Stimulated activated naive CD8-positive, alpha-beta T cell treated with anti-CD3 and anti-CD28 coated beads, Interleukin-15, Interleukin-2, amounts not matched to agents 100 ng/mL and 50 ng/mL, for 24 hours (primary cell): ENCODE data around the gene DELE1.

ENCODE experiments used
- H3K27ac Mint-ChIP-seq: one replicate; pipeline ENCODE4 v1.8.0; 2021; ENCODE audit warnings: mild to moderate bottlenecking, mixed read lengths
- H3K27me3 Mint-ChIP-seq: one replicate; pipeline ENCODE4 v1.8.0; 2021; ENCODE audit warnings: mixed read lengths
- H3K36me3 Mint-ChIP-seq: one replicate; pipeline ENCODE4 v1.8.0; 2021; ENCODE audit warnings: low read depth, mixed read lengths
- H3K4me1 Mint-ChIP-seq: one replicate; pipeline ENCODE4 v1.8.0; 2021; ENCODE audit warnings: low read depth, mixed read lengths
- H3K4me3 Mint-ChIP-seq: one replicate; pipeline ENCODE4 v1.8.0; 2021; ENCODE audit warnings: mild to moderate bottlenecking, mixed read lengths
- H3K9me3 Mint-ChIP-seq: one replicate; pipeline ENCODE4 v1.8.0; 2021; ENCODE audit warnings: mixed read lengths

The DELE1 gene

DNA sequence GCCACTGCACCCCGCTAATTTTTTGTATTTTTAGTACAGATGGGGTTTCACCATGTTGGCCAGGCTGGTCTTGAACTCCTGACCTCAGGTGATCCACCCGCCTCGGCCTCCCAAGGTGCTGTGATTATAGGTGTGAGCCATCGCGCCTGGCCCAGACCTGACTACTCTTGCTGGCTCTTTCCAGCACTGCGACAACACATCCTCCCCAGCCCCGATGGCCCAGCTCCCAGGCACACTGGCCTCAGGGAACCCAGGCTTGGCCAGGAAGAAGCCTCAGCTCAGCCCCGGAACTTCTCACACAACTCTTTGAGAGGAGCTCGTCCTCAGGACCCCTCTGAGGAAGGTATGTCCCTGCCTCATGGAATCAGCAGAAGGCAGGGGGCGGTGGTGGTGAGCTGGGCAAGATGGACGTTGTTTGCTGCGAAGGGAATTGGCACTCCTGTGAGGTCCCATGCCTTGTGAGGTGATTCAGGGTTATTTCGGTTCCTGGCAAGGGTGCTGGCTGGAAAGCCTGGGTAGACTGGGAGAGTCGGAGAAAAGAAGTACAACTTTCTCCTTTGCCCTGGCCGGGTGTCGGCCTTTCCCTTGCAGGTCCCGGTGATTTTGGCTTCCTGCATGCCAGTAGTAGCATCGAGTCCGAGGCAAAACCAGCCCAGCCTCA lies 5.9 kb downstream of the DELE1 start:
- H3K27ac Mint-ChIP-seq: no peak overlapping the region
- no peaks in the 10 kb centered on the region for H3K9me3 Mint-ChIP-seq
- no peak overlapping the region for H3K4me3 Mint-ChIP-seq
- H3K36me3 Mint-ChIP-seq: peaks cover 66% of the 10 kb centered on the region
- H3K27me3 Mint-ChIP-seq: no peaks in the 10 kb centered on the region
- H3K4me1 Mint-ChIP-seq: peaks cover 8% of the 10 kb centered on the region

DNA sequence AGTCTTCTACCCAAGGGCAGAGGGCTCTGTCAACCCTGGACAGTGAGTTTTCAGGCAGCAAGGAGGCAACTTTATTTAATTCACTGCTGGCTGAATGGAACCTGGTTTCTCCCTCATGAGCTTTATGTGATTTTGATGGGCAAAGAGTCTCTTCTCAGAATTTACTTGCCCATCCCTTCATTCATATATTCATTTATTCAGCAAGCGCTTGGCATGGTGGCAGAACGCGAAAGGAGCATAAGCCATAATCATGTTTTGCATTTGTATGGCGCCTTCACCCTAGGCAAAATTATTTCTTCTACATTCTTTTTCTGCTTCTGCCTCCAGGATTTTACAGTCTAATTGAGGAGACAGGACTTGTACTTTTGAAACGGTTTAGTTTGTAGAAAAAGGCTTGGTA lies 8.0 kb downstream of the DELE1 start:
- H3K4me3 Mint-ChIP-seq: no peak overlapping the region
- H3K27me3 Mint-ChIP-seq: no peaks in the 10 kb centered on the region
- H3K27ac Mint-ChIP-seq: no peak overlapping the region
- H3K9me3 Mint-ChIP-seq: no peaks in the 10 kb centered on the region
- H3K4me1 Mint-ChIP-seq: no peaks in the 10 kb centered on the region
- peaks cover 67% of the 10 kb centered on the region for H3K36me3 Mint-ChIP-seq

- no peaks in the 10 kb centered on the region for H3K4me1 Mint-ChIP-seq
- no peaks in the 10 kb centered on the region for H3K27me3 Mint-ChIP-seq
- no peak overlapping the region for H3K4me3 Mint-ChIP-seq
- no peaks in the 10 kb centered on the region for H3K9me3 Mint-ChIP-seq
- peaks cover 58% of the 10 kb centered on the region for H3K36me3 Mint-ChIP-seq
- H3K27ac Mint-ChIP-seq: no peak overlapping the region
These were observed 9.5 kb downstream of the DELE1 start for GRCh38 chr5:141933151-141933550.

DNA sequence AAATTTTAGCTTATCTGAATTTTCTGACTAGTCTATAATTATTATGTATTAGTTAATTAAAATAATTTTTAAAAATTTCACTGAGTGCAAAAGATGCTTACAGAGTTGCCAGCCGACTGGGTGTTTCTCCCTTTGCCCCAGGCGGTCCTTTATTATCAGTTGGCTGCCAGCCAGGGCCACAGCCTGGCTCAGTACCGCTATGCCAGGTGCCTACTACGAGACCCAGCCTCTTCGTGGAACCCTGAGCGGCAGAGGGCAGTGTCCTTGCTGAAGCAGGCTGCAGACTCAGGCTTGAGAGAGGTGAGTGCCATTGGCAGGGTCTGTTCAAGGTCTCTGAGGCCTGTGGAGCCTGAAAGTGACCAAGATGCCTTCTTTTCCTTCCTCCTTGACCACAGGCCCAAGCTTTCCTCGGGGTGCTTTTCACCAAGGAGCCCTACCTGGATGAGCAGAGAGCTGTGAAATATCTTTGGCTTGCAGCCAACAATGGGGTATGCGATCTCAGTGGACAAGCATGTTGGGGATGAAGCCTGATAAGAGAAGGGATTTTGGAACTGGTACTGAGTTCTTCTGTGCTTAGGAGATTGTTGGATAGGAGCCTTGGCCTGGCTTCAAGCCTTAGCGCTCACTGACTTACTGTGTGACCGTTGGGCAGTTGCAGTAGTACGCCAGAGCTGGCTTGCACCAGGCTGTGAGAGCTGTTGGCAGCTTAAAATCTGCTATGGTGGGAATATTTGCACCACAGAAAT lies 10.6 kb downstream of the DELE1 start:
- Mint-ChIP-seq H3K4me1 (no peaks in the 10 kb centered on the region), H3K27ac (no peak overlapping the region), H3K4me3 (no peak overlapping the region), H3K27me3 (no peaks in the 10 kb centered on the region), H3K36me3 (peaks cover 56% of the 10 kb centered on the region), H3K9me3 (no peaks in the 10 kb centered on the region)

DNA sequence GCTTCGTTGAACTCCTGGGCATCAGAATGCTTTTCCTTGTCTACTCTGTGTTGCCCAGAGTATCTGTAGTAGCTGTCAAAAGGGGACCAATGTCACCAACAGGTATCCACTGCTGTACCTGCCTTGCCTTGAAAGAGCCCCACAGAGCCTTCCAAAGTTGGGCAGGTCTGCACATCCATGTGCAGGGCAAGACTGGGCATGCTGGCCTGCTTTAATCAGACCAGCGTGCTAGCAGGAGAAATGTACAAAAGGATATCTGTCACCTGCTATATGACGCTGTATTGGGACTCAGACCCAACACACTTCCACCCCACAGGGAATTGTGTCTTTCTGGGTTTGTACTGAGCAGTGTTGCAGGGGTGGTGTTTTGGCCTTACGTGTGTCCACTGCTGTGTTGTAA lies 11.9 kb downstream of the DELE1 start:
- no peaks in the 10 kb centered on the region for H3K27me3 Mint-ChIP-seq
- H3K36me3 Mint-ChIP-seq: peaks cover 54% of the 10 kb centered on the region
- H3K4me3 Mint-ChIP-seq: no peak overlapping the region
- no peaks in the 10 kb centered on the region for H3K4me1 Mint-ChIP-seq
- no peak overlapping the region for H3K27ac Mint-ChIP-seq
- no peaks in the 10 kb centered on the region for H3K9me3 Mint-ChIP-seq

DNA sequence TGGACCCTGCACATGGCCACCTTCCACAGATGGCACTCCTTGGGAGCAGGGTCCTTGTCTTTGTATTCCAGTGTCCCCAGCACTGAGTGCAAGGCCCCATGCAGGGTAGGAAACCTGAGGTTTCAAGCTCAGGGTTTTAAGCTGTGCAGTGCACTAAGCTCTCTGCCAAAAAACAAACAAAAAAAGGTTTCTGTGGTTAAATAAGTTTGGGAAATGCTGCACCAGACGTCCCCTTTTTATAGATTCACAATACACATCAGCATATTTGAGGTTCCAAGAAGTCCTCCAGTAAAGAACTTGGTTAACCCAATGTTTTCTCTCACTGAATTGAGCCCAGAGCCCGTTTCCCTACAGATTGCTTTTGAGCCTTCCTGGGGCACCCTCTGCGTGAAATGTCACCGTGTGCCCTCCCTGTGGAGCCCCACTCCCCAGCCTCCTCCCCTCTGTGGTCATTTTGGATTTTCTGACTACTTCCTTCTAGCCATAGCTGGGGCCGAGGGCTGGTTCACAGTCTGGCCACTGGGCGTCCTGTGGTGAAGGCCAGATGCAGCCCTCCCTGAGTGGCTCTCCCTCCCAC lies 17.1 kb downstream of the DELE1 start:
- H3K4me3 Mint-ChIP-seq: no peak overlapping the region
- H3K4me1 Mint-ChIP-seq: peaks cover 4% of the 10 kb centered on the region
- peaks cover 28% of the 10 kb centered on the region for H3K36me3 Mint-ChIP-seq
- H3K27ac Mint-ChIP-seq: peak overlapping the region; percentile 61
- H3K9me3 Mint-ChIP-seq: no peaks in the 10 kb centered on the region
- no peaks in the 10 kb centered on the region for H3K27me3 Mint-ChIP-seq

- H3K9me3 Mint-ChIP-seq: no peaks in the 10 kb centered on the region
- no peaks in the 10 kb centered on the region for H3K27me3 Mint-ChIP-seq
- peaks cover 24% of the 10 kb centered on the region for H3K36me3 Mint-ChIP-seq
- no peak overlapping the region for H3K4me3 Mint-ChIP-seq
- peak overlapping the region; percentile 61 for H3K27ac Mint-ChIP-seq
- H3K4me1 Mint-ChIP-seq: peaks cover 4% of the 10 kb centered on the region
These were observed 17.6 kb downstream of the DELE1 start for GRCh38 chr5:141941307-141941706.

DNA sequence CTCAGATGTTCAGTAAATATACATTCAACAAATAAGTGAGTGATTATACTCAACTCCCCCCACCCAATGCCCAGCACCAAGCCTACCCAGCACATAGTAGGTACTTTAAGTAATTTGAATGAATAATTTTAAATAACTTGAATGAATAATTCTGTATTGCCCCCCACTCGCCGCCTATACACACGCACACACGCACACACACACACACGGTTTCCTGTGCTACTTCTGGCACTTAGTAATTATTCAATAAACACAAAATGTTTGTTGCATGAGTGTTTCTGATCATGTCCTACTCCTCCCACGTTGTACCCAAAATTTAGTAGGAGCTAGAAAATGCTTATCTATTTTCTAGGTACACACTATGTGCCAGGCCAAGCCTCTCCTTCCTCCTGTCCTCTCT lies 18.1 kb downstream of the DELE1 start:
- H3K9me3 Mint-ChIP-seq: no peaks in the 10 kb centered on the region
- no peak overlapping the region for H3K27ac Mint-ChIP-seq
- no peaks in the 10 kb centered on the region for H3K27me3 Mint-ChIP-seq
- no peak overlapping the region for H3K4me3 Mint-ChIP-seq
- H3K36me3 Mint-ChIP-seq: peaks cover 24% of the 10 kb centered on the region
- peaks cover 4% of the 10 kb centered on the region for H3K4me1 Mint-ChIP-seq

DNA sequence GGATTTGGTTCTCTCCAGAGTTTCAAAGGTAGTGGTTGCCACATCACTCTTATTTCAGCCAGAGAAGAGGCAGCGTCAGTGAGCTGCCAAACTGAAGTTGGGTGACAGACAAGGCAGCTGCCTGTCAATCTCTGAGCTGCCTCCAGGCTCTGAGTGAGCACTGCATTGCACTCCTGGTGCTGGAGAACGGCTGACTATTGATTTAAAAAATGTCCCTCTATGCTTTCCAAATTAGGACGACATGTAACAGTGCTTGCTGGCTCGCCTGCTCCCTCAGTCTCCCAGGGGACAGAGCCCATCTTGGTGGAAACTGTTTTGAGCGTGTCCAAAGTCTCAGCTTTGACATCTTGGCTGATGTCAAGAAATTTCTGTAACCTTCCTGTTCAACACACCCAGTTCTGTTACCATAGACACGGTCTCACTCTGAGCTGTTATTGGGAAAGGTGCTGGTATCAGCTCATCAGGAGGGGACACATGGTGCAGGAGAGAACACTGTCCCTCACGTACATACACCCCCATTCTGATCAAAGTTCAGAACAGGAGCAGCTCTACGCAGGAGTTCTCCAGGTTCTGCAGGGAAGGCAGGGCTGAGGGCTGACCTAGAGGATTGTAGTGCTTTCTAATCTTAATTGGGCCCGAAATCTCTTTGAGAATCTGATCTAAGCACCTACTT lies 18.6 kb downstream of the DELE1 start:
- Mint-ChIP-seq H3K27ac (no peak overlapping the region), H3K27me3 (no peaks in the 10 kb centered on the region), H3K4me3 (no peak overlapping the region), H3K4me1 (peaks cover 4% of the 10 kb centered on the region), H3K9me3 (no peaks in the 10 kb centered on the region), H3K36me3 (peaks cover 24% of the 10 kb centered on the region)

DNA sequence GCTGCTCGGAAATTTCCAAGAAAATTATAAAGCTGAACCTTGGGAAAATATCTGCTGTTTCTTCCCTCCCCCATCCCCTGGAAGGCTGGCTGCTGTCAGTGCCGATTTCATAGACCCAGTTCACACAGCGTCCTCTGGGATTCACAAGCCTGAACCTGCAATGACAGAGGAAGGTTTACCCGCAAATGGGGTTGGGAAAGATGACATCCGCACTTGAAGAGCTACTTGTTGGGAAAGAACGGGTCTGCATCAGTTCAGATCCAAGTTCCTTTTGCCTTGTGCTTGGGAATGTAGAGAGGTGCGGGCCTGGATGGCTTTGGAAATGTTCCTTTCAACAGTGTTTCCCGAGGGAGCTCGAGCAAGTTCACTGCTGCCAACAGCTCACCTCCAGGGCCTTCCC lies 20.4 kb downstream of the DELE1 start:
- Mint-ChIP-seq H3K4me1 (peaks cover 4% of the 10 kb centered on the region), H3K27ac (no peak overlapping the region), H3K27me3 (no peaks in the 10 kb centered on the region), H3K4me3 (no peak overlapping the region), H3K9me3 (no peaks in the 10 kb centered on the region), H3K36me3 (peaks cover 15% of the 10 kb centered on the region)

GRCh38 chr5:141945511-141946051 lies 21.9 kb downstream of the DELE1 start:
- no peaks in the 10 kb centered on the region for H3K27me3 Mint-ChIP-seq
- H3K27ac Mint-ChIP-seq: no peak overlapping the region
- no peaks in the 10 kb centered on the region for H3K9me3 Mint-ChIP-seq
- H3K4me1 Mint-ChIP-seq: peaks cover 4% of the 10 kb centered on the region
- no peak overlapping the region for H3K4me3 Mint-ChIP-seq
- H3K36me3 Mint-ChIP-seq: peaks cover 5% of the 10 kb centered on the region

DNA sequence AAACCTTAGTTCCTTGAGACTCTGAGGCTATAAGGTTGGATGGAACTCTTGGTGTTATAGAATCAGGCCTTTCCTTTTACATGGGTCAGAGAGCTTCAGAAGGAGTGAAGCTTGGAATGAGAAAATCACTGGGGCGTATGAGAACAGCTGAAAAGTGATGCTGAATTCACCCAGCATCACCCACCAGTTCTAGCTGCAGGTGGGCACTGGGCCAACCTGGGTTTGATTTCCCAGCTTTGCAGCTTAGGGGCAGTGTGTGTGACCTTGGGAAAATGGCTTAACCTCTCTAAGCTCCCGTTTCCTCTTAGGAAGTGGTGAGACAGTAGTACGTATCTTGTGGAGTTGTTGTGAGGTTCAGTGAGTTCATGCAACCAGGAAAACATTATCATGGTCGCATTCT lies 23.6 kb downstream of the DELE1 start:
- H3K27ac Mint-ChIP-seq: no peak overlapping the region
- H3K4me3 Mint-ChIP-seq: no peak overlapping the region
- H3K27me3 Mint-ChIP-seq: no peaks in the 10 kb centered on the region
- H3K36me3 Mint-ChIP-seq: no peaks in the 10 kb centered on the region
- H3K9me3 Mint-ChIP-seq: no peaks in the 10 kb centered on the region
- H3K4me1 Mint-ChIP-seq: peaks cover 11% of the 10 kb centered on the region

DNA sequence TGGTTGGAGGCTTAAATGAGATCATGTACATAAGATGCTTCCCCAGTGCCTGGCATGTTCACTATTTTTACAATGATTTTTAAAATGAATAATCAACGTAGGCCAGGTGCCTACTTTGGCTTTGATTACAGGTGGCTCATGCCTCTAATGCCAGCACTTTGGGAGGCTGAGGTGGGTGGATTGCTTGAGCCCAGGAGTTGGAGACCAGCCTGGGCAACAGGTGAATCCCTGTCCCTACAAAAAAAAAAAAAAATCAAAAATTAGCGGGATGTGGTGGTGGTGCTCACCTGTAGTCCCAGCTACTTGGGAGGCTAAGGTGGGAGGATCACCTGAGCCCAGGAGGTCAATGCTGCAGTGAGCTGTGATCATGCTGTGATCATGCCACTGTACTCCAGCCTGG lies 25.1 kb downstream of the DELE1 start:
- Mint-ChIP-seq H3K27me3 (no peaks in the 10 kb centered on the region), H3K9me3 (no peaks in the 10 kb centered on the region), H3K4me3 (no peak overlapping the region), H3K4me1 (peaks cover 15% of the 10 kb centered on the region), H3K36me3 (no peaks in the 10 kb centered on the region), H3K27ac (no peak overlapping the region)

- Mint-ChIP-seq H3K4me1 (peaks cover 15% of the 10 kb centered on the region), H3K36me3 (no peaks in the 10 kb centered on the region), H3K27ac (no peak overlapping the region), H3K9me3 (no peaks in the 10 kb centered on the region), H3K4me3 (no peak overlapping the region), H3K27me3 (no peaks in the 10 kb centered on the region)
These were observed 25.8 kb downstream of the DELE1 start for GRCh38 chr5:141949511-141949910.
